ENCODE results near the gene DHRS9. TPM values are rescaled to one million over a fixed set of nuclear protein-coding genes. Genes with fewer than 3 reads are reported as not detected.
A peak's percentile ranks its signal among the peaks of the same experiment; 100 is the strongest.

DHRS9 gene
- total RNA-seq, 1 donor from 2014 or later: 1.2 TPM

DNA sequence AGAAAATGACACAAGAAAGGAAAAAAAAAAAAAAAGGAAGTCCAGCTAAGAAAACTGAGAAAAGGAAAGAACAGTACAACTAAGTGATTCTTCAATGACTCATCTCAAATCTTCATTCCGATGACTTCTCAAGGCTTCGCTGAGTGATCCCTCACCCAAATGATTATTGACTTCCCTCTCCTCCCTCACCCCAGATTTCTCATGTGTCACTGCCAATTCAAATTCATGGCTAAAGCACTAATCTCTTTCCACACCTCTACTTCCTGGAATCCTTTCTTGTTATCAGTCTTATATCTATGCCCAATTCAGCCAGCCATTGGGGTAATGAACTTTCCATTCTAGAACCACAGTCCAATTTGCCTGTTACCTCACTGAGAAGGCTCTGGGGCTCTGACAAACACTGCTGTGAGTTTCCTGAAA is 31.0 kb upstream of the DHRS9 start:
- DNase-seq: no peak
- peaks cover 19% of the 10 kb centered on the region for H3K9me3 Mint-ChIP-seq
- peaks cover 22% of the 10 kb centered on the region for H3K4me1 Mint-ChIP-seq
- peak overlapping the region; percentile 55 for H3K27ac Mint-ChIP-seq
- TF ChIP-seq, protein P1, sequence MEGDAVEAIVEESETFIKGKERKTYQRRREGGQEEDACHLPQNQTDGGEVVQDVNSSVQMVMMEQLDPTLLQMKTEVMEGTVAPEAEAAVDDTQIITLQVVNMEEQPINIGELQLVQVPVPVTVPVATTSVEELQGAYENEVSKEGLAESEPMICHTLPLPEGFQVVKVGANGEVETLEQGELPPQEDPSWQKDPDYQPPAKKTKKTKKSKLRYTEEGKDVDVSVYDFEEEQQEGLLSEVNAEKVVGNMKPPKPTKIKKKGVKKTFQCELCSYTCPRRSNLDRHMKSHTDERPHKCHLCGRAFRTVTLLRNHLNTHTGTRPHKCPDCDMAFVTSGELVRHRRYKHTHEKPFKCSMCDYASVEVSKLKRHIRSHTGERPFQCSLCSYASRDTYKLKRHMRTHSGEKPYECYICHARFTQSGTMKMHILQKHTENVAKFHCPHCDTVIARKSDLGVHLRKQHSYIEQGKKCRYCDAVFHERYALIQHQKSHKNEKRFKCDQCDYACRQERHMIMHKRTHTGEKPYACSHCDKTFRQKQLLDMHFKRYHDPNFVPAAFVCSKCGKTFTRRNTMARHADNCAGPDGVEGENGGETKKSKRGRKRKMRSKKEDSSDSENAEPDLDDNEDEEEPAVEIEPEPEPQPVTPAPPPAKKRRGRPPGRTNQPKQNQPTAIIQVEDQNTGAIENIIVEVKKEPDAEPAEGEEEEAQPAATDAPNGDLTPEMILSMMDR (IDR thresholded peaks at IDR 0.05): no peak
- ATAC-seq (ENCODE audit: low read depth): peak; percentile 61
- no peaks in the 10 kb centered on the region for H3K27me3 Mint-ChIP-seq
- ChIA-PET CTCF (no interaction called here), POLR2A (interaction anchor here (0.7 kb wide), 1 partner anchor 94 kb away, joined by 7 read pairs; no protein-coding TSS in a partner anchor)
- no peak overlapping the region for H3K4me3 Mint-ChIP-seq
- no peaks in the 10 kb centered on the region for H3K36me3 Mint-ChIP-seq (ENCODE audit: low read depth)
- intact Hi-C loops (cut with micrococcal nuclease): no loop called here

DNA sequence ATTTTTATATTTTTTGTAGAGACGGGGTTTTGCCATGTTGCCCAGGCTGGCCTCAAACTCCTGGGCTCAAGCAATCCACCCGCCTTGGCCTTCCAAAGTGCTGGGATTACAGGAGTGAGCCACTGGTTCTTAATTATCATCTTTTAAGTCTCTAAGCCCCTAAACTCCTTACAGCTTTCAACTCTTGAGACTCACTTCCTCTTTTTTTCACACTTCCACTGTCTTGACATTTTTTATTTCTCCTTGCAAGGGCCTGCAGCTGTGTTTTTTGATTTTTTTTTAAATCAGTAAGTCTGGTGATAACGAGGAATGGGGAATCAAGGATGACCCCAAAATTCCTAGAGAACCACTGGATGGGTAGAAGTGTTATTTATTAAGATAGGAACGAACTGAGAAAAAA is 29.7 kb upstream of the DHRS9 start:
- peak overlapping the region; percentile 20 for H3K27ac Mint-ChIP-seq
- peaks cover 19% of the 10 kb centered on the region for H3K9me3 Mint-ChIP-seq
- no peaks in the 10 kb centered on the region for H3K36me3 Mint-ChIP-seq (ENCODE audit: low read depth)
- POLR2A ChIA-PET: no interaction called here
- H3K4me1 Mint-ChIP-seq: peaks cover 22% of the 10 kb centered on the region
- no peak for DNase-seq
- H3K4me3 Mint-ChIP-seq: no peak overlapping the region
- no peak for ATAC-seq (ENCODE audit: low read depth)
- TF ChIP-seq, protein P1 (IDR thresholded peaks at IDR 0.05): no peak
- CTCF ChIA-PET: no interaction called here
- intact Hi-C loops (cut with micrococcal nuclease): no loop called here
- H3K27me3 Mint-ChIP-seq: no peaks in the 10 kb centered on the region

DNA sequence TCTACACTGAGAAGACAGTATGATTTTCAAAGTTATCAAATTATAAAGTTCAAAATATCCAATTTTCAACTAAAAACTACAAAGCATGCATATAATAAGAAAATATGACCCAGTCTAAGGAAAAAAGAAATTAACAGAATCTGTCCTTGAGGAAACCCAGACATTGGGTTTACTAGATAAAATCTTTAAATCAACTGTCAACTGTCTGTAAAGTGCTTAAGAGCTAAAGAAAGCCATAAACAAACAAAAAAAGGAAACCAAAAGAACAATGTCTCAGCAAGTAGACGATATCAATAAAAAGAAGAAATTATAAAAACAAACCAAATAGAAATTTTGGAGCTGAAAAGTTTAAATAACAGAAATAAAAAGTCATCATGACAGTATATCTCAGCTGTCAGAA is 27.8 kb upstream of the DHRS9 start:
- Mint-ChIP-seq H3K9me3 (peaks cover 22% of the 10 kb centered on the region), H3K4me3 (no peak overlapping the region), H3K27ac (no peak overlapping the region), H3K36me3 (ENCODE audit: low read depth) (no peaks in the 10 kb centered on the region), H3K4me1 (peaks cover 22% of the 10 kb centered on the region), H3K27me3 (no peaks in the 10 kb centered on the region)
- DNase-seq (no peak), ATAC-seq (ENCODE audit: low read depth) (no peak)
- TF ChIP-seq, protein P1 (IDR thresholded peaks at IDR 0.05): no peak
- ChIA-PET CTCF (no interaction called here), POLR2A (no interaction called here)
- intact Hi-C loops (cut with micrococcal nuclease): no loop called here

DNA sequence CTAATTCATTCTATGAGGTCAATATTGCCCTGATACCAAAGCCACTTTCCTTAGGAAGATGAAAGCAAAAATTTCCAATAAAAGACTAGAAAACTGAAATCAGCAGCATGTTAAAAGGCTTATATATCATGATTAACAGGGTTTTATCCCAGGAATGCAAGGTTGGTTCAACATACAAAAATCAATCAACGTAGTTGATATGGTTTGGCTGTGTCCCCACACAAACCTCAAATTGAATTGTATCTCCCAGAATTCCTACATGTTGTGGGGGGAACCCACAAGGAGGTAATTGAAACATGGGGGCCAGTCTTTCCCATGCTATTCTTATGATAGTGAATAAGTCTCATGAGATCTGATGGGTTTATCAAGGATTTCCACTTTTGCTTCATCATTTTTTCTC is 26.5 kb upstream of the DHRS9 start:
- no peaks in the 10 kb centered on the region for H3K27me3 Mint-ChIP-seq
- H3K4me1 Mint-ChIP-seq: peaks cover 18% of the 10 kb centered on the region
- no peak for DNase-seq
- no peak overlapping the region for H3K4me3 Mint-ChIP-seq
- CTCF ChIA-PET: interaction anchor here (0.6 kb wide), 1 partner anchor 24 kb away, joined by 3 read pairs; no protein-coding TSS in a partner anchor
- TF ChIP-seq, protein P1 (IDR thresholded peaks at IDR 0.05): no peak
- peaks cover 22% of the 10 kb centered on the region for H3K9me3 Mint-ChIP-seq
- intact Hi-C loops (cut with micrococcal nuclease): no loop called here
- no peak overlapping the region for H3K27ac Mint-ChIP-seq
- POLR2A ChIA-PET: no interaction called here
- H3K36me3 Mint-ChIP-seq (ENCODE audit: low read depth): no peaks in the 10 kb centered on the region
- no peak for ATAC-seq (ENCODE audit: low read depth)

DNA sequence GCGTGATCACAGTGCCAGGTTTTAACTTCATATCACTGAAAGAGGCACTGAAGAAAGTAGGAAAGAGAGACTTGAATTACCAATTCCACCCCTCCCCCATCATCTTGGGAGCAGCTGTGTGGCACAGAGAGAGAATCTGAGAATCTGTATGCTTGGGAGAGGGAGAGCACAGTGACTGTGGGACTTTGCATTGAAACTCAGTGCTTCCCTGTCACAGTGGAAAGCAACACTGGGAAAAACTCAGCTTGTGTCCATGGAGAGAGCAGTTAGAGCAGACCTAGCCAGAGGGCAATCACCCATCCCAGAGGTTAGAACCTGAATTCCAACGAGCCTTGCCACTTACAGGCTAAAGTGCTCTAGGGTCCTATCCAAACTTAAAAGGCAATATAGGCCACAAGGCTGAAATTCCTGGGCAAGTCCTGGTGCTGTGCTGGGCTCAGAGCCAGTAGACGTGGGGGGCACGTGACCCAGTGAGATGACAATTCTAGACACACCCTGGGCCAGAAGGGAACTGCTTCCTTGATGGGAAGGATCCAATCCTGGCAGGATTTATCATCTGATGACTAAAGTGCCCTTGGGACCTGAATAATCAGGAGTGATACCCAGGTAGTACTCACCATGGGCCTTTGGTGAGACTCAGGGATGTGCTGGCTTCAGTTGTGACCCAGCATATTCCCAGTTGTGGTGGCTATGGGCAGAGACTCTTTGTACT is 22.8 kb upstream of the DHRS9 start:
- no peak overlapping the region for H3K27ac Mint-ChIP-seq
- ChIA-PET CTCF (no interaction called here), POLR2A (no interaction called here)
- no peak overlapping the region for H3K4me3 Mint-ChIP-seq
- no peaks in the 10 kb centered on the region for H3K4me1 Mint-ChIP-seq
- no peaks in the 10 kb centered on the region for H3K27me3 Mint-ChIP-seq
- H3K36me3 Mint-ChIP-seq (ENCODE audit: low read depth): no peaks in the 10 kb centered on the region
- H3K9me3 Mint-ChIP-seq: peaks cover 22% of the 10 kb centered on the region
- intact Hi-C loops (cut with micrococcal nuclease): no loop called here
- no peak for DNase-seq
- ATAC-seq (ENCODE audit: low read depth): no peak
- TF ChIP-seq, protein P1 (IDR thresholded peaks at IDR 0.05): no peak

Measured in activated B cell treated with CpG ODN at 0.5 μM for 24 hours (primary cell).